ENCODE data around the gene HEMK1.

HEMK1 gene

DNA sequence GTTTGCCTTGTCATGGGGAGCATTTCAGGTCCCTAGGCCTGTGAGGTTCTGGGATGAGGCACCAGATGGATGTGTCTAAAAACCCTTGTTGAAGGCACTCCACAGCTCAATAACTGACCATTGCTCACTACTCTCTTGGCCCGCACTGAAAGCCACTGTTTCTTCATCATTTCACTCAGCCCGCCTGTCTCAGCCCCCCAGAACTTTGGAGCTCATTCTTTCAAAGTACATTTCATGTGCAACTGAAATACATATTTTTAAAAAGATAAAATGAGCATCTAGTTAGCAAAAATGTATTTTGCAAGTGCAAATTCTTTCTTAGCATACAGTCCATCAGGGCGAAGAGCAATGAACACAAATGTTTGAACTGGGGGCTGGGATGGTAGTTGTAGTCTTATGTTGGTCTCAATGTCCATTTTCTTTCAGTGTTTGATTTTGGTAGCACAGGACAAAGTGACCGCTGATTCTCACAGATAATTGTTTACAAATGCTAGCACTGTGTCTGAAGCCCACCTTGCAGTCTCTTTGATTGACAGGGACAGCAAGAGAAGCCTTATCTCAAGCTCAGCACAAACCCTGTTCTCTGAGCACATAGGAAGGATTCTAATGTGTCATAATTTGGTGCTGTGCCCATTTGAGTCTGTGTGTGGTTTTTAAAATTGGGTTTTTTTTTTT, 19.6 kb downstream of the HEMK1 start:
- no peak overlapping the region for H3K4me3 ChIP-seq (ENCODE audit: low read depth, low read length)
- no peak for DNase-seq (ENCODE audit: low read depth)

- DNase-seq (ENCODE audit: low read depth), result no peak
- H3K4me3 ChIP-seq (ENCODE audit: low read depth, low read length), result no peak overlapping the region
Observed at GRCh38 chr3:50591196-50591741, 21.9 kb downstream of the HEMK1 start.

- DNase-seq (ENCODE audit: low read depth), result no peak
- no peak overlapping the region for H3K4me3 ChIP-seq (ENCODE audit: low read depth, low read length)
Observed at GRCh38 chr3:50592568-50592967, 23.2 kb downstream of the HEMK1 start.

GRCh38 chr3:50594253-50594785, 25.0 kb downstream of the HEMK1 start:
- DNase-seq (ENCODE audit: low read depth), result no peak
- no peak overlapping the region for H3K4me3 ChIP-seq (ENCODE audit: low read depth, low read length)

GRCh38 chr3:50599115-50599715, 29.9 kb downstream of the HEMK1 start:
- DNase-seq (ENCODE audit: low read depth), result no peak

GRCh38 chr3:50599716-50600118, 30.4 kb downstream of the HEMK1 start:
- no peak overlapping the region for H3K4me3 ChIP-seq (ENCODE audit: low read depth, low read length)
- DNase-seq (ENCODE audit: low read depth), result no peak

More at GRCh38 chr3:50599115-50599715, 29.9 kb downstream of the HEMK1 start:
- no peak overlapping the region for H3K4me3 ChIP-seq (ENCODE audit: low read depth, low read length)

GRCh38 chr3:50600141-50600753, 30.9 kb downstream of the HEMK1 start:
- DNase-seq (ENCODE audit: low read depth), result no peak
- no peak overlapping the region for H3K4me3 ChIP-seq (ENCODE audit: low read depth, low read length)

- DNase-seq (ENCODE audit: low read depth), result peak; percentile 96
Observed at GRCh38 chr3:50600841-50601591, 31.7 kb downstream of the HEMK1 start.

GRCh38 chr3:50602595-50603191, 33.4 kb downstream of the HEMK1 start:
- DNase-seq (ENCODE audit: low read depth), result no peak
- H3K4me3 ChIP-seq (ENCODE audit: low read depth, low read length), result no peak overlapping the region

More at GRCh38 chr3:50600841-50601591, 31.7 kb downstream of the HEMK1 start:
- peak overlapping the region; percentile 7 for H3K4me3 ChIP-seq (ENCODE audit: low read depth, low read length)

GRCh38 chr3:50603261-50604109, 34.2 kb downstream of the HEMK1 start:
- no peak for DNase-seq (ENCODE audit: low read depth)
- no peak overlapping the region for H3K4me3 ChIP-seq (ENCODE audit: low read depth, low read length)

- DNase-seq (ENCODE audit: low read depth), result no peak
- H3K4me3 ChIP-seq (ENCODE audit: low read depth, low read length), result no peak overlapping the region
Observed at GRCh38 chr3:50604110-50604621, 34.8 kb downstream of the HEMK1 start.

GRCh38 chr3:50604628-50605588, 35.6 kb downstream of the HEMK1 start:
- no peak for DNase-seq (ENCODE audit: low read depth)
- no peak overlapping the region for H3K4me3 ChIP-seq (ENCODE audit: low read depth, low read length)

- DNase-seq (ENCODE audit: low read depth), result no peak
- no peak overlapping the region for H3K4me3 ChIP-seq (ENCODE audit: low read depth, low read length)
Observed at GRCh38 chr3:50605901-50606326, 36.6 kb downstream of the HEMK1 start.

DNA sequence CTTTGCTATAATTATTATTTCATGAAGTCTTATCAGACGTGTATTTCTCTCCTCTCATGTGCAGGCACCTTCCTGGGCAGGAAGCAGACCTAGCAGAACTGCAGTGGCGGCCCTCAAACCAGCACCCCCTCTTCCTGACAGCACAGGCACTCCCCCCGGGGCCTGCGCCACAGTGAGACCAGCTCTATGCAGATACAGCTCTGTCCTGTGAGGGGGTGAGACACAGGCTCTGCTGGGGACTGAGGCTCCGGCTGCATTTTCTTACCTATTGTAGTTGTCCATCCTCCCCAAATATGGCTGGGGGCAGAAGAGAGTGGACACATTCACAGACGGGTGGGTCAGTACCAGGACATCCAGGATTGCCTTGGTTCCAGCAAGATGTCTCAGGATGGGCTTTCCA, 37.3 kb downstream of the HEMK1 start:
- DNase-seq (ENCODE audit: low read depth), result no peak
- no peak overlapping the region for H3K4me3 ChIP-seq (ENCODE audit: low read depth, low read length)

DNA sequence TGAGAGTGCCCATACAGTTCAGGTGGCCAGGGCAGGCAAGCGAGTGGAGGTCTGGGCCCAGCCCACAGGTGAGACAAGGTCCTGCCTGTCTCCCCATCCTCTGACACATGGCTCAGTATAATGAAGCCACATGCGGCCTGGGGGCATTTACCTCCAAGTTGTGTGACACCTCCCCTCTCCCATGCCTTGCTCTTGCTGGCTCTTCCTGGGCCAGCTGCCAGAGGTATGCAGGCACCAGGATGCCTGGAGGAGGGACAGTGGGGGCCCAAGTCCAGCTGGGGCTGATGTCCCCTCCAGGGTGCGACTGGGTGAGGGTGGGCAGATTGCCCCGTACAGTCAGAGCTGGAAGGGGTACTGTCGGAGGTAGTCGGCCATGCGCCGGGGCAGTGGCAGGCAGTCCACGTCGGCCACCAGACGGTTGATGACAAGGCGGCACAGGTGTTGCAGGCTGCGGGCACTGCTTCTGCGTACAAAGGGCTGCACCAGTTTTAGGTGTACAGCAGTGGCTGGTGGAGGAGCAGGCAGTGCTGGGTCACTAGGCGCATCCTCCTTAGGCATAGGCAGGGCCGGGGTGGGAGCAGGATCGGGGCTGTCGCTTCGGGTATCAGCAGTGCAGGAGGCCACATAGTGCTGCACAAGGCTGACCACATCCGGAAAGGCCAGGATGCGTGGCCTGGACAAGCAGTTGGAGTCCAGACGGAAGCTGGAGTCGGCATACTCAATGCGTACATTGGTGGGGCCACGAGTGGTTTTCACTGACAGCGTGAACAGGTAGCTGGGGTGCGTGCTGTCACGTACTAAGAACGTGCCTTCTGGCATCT, 38.2 kb downstream of the HEMK1 start:
- DNase-seq (ENCODE audit: low read depth), result no peak
- no peak overlapping the region for H3K4me3 ChIP-seq (ENCODE audit: low read depth, low read length)

DNA sequence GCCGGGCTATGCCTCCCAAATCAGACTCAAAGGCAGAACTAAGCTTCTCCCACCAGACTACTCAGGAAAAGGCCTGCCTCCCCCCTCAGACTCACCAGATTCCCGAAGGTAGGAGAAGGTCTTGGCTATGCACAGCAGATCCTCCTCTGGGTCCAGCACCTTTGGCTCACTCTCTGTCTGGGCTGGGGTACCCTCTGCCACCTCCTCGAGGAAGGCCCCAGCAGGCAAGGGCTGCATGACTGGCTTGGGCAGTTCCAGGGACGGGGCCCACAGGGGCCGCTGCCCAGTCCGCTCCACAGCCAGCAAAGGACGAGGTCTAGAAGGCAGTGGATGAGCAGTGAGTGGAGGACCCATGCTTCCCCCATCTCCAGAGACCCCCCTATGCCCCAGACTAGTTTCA, 39.0 kb downstream of the HEMK1 start:
- DNase-seq (ENCODE audit: low read depth), result no peak
- H3K4me3 ChIP-seq (ENCODE audit: low read depth, low read length), result no peak overlapping the region

All from skeletal muscle cell (primary cell).